MM.1S (cell line): ENCODE results near the gene SIGLEC14.

Source experiments
- EZH2 ChIP-seq: fragments of 300-600 bp; sonication (generic); optimal IDR thresholded peaks from 2 replicates; pipeline ENCODE3; 2017; ENCODE audit warnings: low read depth, mild to moderate bottlenecking, antibody characterized with exemption, low read length, mixed read lengths
- TF ChIP-seq, protein P1 (sequence below): fragments of 300-600 bp; sonication (generic); IDR thresholded peaks from 2 replicates; pipeline ENCODE4 v1.5.1; 2016; ENCODE audit warnings: antibody characterized with exemption, low read length, mixed read lengths

DNA sequence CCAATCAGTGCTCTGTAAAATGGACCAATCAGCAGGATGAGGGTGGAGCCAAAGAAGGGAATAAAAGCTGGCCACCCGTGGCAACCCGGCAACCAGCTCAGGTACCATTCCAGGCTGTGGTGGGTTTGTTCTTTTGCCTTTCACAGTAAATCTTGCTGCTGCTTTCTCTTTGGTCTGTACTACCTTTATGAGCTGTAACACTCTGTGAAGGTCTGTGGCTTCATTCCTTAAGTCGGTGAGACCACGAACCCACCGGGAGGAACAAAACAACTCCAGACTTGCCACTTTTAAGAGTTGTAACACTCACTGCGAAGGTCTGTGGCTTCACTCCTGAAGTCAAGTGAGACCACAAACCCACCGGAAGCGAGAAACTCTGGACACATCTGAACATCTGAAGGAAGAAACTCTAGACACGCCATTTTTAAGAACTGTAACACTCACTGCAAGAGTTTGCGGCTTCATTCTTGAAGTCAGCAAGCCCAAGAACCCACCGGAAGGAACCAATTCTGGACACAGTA is 30.0 kb upstream of the SIGLEC14 start:
- TF ChIP-seq EZH2 = no peak
- TF ChIP-seq, protein P1, sequence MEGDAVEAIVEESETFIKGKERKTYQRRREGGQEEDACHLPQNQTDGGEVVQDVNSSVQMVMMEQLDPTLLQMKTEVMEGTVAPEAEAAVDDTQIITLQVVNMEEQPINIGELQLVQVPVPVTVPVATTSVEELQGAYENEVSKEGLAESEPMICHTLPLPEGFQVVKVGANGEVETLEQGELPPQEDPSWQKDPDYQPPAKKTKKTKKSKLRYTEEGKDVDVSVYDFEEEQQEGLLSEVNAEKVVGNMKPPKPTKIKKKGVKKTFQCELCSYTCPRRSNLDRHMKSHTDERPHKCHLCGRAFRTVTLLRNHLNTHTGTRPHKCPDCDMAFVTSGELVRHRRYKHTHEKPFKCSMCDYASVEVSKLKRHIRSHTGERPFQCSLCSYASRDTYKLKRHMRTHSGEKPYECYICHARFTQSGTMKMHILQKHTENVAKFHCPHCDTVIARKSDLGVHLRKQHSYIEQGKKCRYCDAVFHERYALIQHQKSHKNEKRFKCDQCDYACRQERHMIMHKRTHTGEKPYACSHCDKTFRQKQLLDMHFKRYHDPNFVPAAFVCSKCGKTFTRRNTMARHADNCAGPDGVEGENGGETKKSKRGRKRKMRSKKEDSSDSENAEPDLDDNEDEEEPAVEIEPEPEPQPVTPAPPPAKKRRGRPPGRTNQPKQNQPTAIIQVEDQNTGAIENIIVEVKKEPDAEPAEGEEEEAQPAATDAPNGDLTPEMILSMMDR = no peak
